Spleen (tissue), 11 donors: Measurements from ENCODE around the gene PACRG. TPM values are rescaled to one million over a fixed set of nuclear protein-coding genes. Genes with fewer than 3 reads are reported as not detected.

Source experiments
- DNase-seq: peaks from one replicate; pipeline ENCODE4 v3.0.0-alpha.2; 2020
- H3K27ac ChIP-seq, 8 donors: fragments of 200-600 bp; sonication (generic) in 7 of 8; 1 replicate in 4 of 8; 2 replicates in 4 of 8; pipeline versions ENCODE4 v1.5.0 to v1.8.0; 2016 to 2021; ENCODE audit warnings: inconsistent platforms in 4 of 8, mild to moderate bottlenecking in 4 of 8, moderate library complexity in 1 of 8
- H3K27me3 ChIP-seq, 7 donors: fragments of 200-600 bp; sonication (generic) in 6 of 7; replicated peaks in 1 of 7; 1 replicate in 4 of 7; 2 replicates in 3 of 7; pipeline versions ENCODE4 v1.5.0 to v1.8.0; 2016 to 2021; ENCODE audit warnings: inconsistent platforms in 3 of 7, mild to moderate bottlenecking in 1 of 7
- H3K36me3 ChIP-seq, 6 donors: fragments of 200-600 bp; sonication (generic) in 5 of 6; 1 replicate in 4 of 6; 2 replicates in 2 of 6; pipeline versions ENCODE4 v1.5.0 to v1.8.0; 2016 to 2021; ENCODE audit warnings: inconsistent platforms in 2 of 6
- H3K4me1 ChIP-seq, 6 donors: fragments of 200-600 bp; sonication (generic) in 5 of 6; 1 replicate in 3 of 6; 2 replicates in 3 of 6; pipeline versions ENCODE4 v1.5.0 to v1.8.0; 2016 to 2021; ENCODE audit warnings: inconsistent platforms in 3 of 6
- H3K4me3 ChIP-seq, 8 donors: fragments of 200-600 bp; sonication (generic) in 7 of 8; 1 replicate in 4 of 8; 2 replicates in 4 of 8; pipeline versions ENCODE4 v1.5.0 to v1.8.0; 2016 to 2021; ENCODE audit warnings: inconsistent platforms in 4 of 8, mild to moderate bottlenecking in 4 of 8, moderate library complexity in 2 of 8
- H3K9me3 ChIP-seq, 8 donors: fragments of 200-600 bp; sonication (generic) in 7 of 8; 1 replicate in 4 of 8; 2 replicates in 4 of 8; pipeline versions ENCODE4 v1.5.0 to v1.8.0; 2016 to 2021; ENCODE audit warnings: inconsistent platforms in 4 of 8
- CTCF ChIP-seq, 11 experiments: fragments of 200-600 bp in 7 of 11; fragments of 450-650 bp in 4 of 11; sonication (generic) in 4 of 11; IDR thresholded peaks in 8 of 11; conservative IDR thresholded peaks in 3 of 11; 1 replicate in 7 of 11; 2 replicates in 4 of 11; pipeline versions ENCODE4 v1.4.0 to v1.8.0; 2016 to 2021; ENCODE audit warnings: antibody characterized with exemption in 11 of 11, inconsistent platforms in 4 of 11, mild to moderate bottlenecking in 1 of 11
- POLR2A ChIP-seq, 3 donors: fragments of 450-650 bp; IDR thresholded peaks; one replicate each; pipeline ENCODE4 v1.5.1; 2017; ENCODE audit warnings: antibody characterized with exemption in 3 of 3, mild to moderate bottlenecking in 1 of 3
- POLR2AphosphoS5 ChIP-seq, 3 donors: sonication (generic); formaldehyde crosslinking; IDR thresholded peaks; one replicate each; pipeline ENCODE4 v1.5.1; 2017; ENCODE audit warnings: antibody characterized with exemption in 3 of 3
- WGBS, 5 donors: extraction: QIAGEN DNeasy Blood & Tissue Kit in 3 of 5; methylation state at CpG; one replicate each; pipeline versions ENCODE4 v1.1.5 to v1.1.7; 2013 to 2018; 5-methylcytosine and 5-hydroxymethylcytosine counted together
- intact Hi-C: fragments of 100-400 bp; cut with DNase I; formaldehyde crosslinking; loops from one replicate; pipeline ENCODE4 v1.15.0; 2023; ENCODE audit warnings: low total_unique reads
- polyA plus RNA-seq, 3 donors: library from polyadenylated mRNA; stranded (reverse); fragments of 200-250 nt; gene quantifications; one replicate each; pipeline ENCODE4 v1.2.1, GENCODE V29; 2013
- total RNA-seq, 7 donors: library from RNA; depleted of rRNA in 3 of 7; stranded (reverse); fragments of >200 nt in 3 of 7; fragmentation: NEBNext Ultra II Directional in 4 of 7; extraction: Animal tissue kit (Norgen Biotek cat#: 25700) in 4 of 7; gene quantifications; one replicate each; pipeline versions ENCODE4 v1.1.0 to v1.2.1, GENCODE V29; 2016 to 2021
- donor health status: healthy with polysubstance abuse.
- donor health status: DM: no; HTN: no; CAD: no; lungs with moderate emphysema.
- donor health status: DM: no; HTN: no; CAD: no.
- donor health status: Bipolar disorder and iron deficiency.
- donor health status: healthy.
- donor health status: DM: no; HTN: no; CAD: no.
- donor health status: DM: yes; HTN: yes; CAD: no.

The PACRG gene
- total and polyA plus RNA-seq, 10 donors = 0.32 to 2.0 (median 1.0) TPM; not detected in 5

- DNase-seq = no peak
- WGBS, 5 donors = 78 to 89% (median 86%) methylated on average over 2 of the region's 2 CpGs
- TF ChIP-seq CTCF (IDR thresholded peaks at IDR 0.05 in 8 of 11, conservative IDR thresholded peaks at IDR 0.05 in 3 of 11) = no peak
- TF ChIP-seq POLR2A (IDR thresholded peaks at IDR 0.05) = no peak
- no peak for TF ChIP-seq POLR2AphosphoS5 (IDR thresholded peaks at IDR 0.05)
These were observed 385.7 kb downstream of the PACRG start for GRCh38 chr6:163113358-163113962.

DNA sequence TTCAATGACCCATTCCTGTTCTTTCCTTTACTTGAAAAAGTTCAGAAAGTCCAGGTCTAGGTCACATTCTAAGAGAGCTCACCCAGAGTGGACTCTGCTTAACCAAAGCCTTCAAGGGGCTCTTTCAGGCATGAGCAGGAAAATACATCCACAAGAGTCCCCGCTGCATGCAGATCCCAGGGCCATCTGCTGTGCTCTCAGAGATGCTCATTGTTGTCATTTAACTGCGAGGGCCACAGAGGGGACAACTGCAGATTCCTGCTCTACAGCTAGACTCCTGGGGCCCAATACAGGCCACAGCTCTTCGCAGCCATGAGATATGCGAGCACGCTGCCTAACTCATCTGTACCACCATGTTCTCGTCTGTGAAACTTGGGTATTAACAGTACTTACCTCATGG is 391.2 kb downstream of the PACRG start:
- DNase-seq = no peak
- Histone ChIP-seq H3K27me3 (no peaks in the 10 kb centered on the region), H3K4me3 (no peak overlapping the region), H3K27ac (no peak overlapping the region), H3K36me3 (no peaks in the 10 kb centered on the region), H3K9me3 (peaks cover 0 to 4% (median 3%) of the 10 kb centered on the region in 8 donors), H3K4me1 (no peaks in the 10 kb centered on the region)
- TF ChIP-seq CTCF (IDR thresholded peaks at IDR 0.05 in 8 of 11, conservative IDR thresholded peaks at IDR 0.05 in 3 of 11) (no peak), POLR2AphosphoS5 (IDR thresholded peaks at IDR 0.05) (no peak), POLR2A (IDR thresholded peaks at IDR 0.05) (no peak)
- 78 to 88% (median 82%) methylated on average over 6 of the region's 6 CpGs for WGBS, 5 donors
- intact Hi-C loops = no loop called here

More at GRCh38 chr6:163113358-163113962, 385.7 kb downstream of the PACRG start:
- Histone ChIP-seq H3K4me3 (no peak overlapping the region), H3K27me3 (no peaks in the 10 kb centered on the region), H3K36me3 (no peaks in the 10 kb centered on the region), H3K4me1 (no peaks in the 10 kb centered on the region), H3K9me3 (peaks cover 0 to 26% (median 22%) of the 10 kb centered on the region in 8 donors), H3K27ac (no peak overlapping the region)
- intact Hi-C loops = no loop called here

DNA sequence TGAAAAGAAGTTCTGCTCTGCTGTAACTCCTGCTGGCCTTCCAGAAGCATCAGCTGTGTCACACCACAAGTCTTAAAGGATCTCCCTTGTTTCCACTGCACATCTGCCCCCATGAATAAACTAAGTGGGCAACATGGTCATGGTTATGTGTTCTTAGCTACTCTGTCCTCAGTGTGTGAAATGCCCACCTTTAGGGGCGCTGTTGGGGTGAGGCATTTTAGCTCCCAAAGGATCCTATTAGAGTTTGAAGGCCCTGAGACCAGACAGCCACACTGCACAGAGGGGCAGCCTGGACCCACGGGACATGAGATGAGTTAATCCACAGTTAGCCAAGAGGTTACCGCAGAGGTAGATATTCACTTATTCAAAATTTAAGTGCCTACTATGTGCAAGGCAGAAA is 392.4 kb downstream of the PACRG start:
- no peak for TF ChIP-seq CTCF (IDR thresholded peaks at IDR 0.05 in 8 of 11, conservative IDR thresholded peaks at IDR 0.05 in 3 of 11)
- TF ChIP-seq POLR2AphosphoS5 (IDR thresholded peaks at IDR 0.05) = no peak
- TF ChIP-seq POLR2A (IDR thresholded peaks at IDR 0.05) = no peak
- no peaks in the 10 kb centered on the region for H3K9me3 ChIP-seq
- no peaks in the 10 kb centered on the region for H3K36me3 ChIP-seq
- no peak for DNase-seq
- H3K27ac ChIP-seq = no peak overlapping the region
- WGBS, 5 donors = 77 to 87% (median 86%) methylated on average over 3 of the region's 3 CpGs
- H3K27me3 ChIP-seq = no peaks in the 10 kb centered on the region
- H3K4me1 ChIP-seq = no peaks in the 10 kb centered on the region
- no peak overlapping the region for H3K4me3 ChIP-seq
- intact Hi-C loops = no loop called here

DNA sequence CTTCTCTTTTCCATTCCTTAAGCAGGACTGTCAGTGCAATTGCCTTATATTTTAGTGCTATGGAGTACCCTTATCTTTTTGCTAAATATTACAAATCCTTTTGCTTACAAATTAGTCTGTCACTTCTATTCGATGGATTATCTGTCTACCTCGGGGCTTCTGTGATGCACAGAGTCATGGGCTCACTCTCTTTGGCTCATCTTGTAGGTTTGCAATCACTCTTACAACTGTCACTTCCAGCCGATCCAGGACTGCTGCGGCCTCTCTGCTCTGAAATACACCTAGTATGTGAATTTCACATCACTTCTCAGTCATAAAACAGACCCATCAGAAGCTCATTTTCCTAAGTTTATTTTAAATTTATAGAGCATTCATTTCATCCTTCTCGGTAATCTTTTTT is 393.5 kb downstream of the PACRG start:
- H3K27me3 ChIP-seq = no peaks in the 10 kb centered on the region
- H3K9me3 ChIP-seq = no peaks in the 10 kb centered on the region
- intact Hi-C loops = no loop called here
- no peak overlapping the region for H3K4me3 ChIP-seq
- TF ChIP-seq POLR2A (IDR thresholded peaks at IDR 0.05) = no peak
- H3K4me1 ChIP-seq = no peaks in the 10 kb centered on the region
- H3K36me3 ChIP-seq = no peaks in the 10 kb centered on the region
- H3K27ac ChIP-seq = no peak overlapping the region
- no peak for DNase-seq
- WGBS, 5 donors = 84 to 92% (median 86%) methylated on average over 5 of the region's 5 CpGs
